H1 (cell line): ENCODE results near the gene WDR59. TPM values are rescaled to one million over a fixed set of nuclear protein-coding genes. Genes with fewer than 3 reads are reported as not detected.

Source experiments
- CTCF ChIA-PET: fragments of 300-600 bp; sonication (Branson Sonifier 250); formaldehyde crosslinking; loops from one replicate; lab custom pipeline; 2021; ENCODE audit not compliant: partially characterized antibody; lab: Charles Lee
- POLR2A ChIA-PET: fragments of 300-600 bp; sonication (Branson Sonifier 250); formaldehyde crosslinking; loops from one replicate; lab custom pipeline; 2021; ENCODE audit warnings: inconsistent platforms; ENCODE audit not compliant: partially characterized antibody; lab: Charles Lee
- DNase-seq, 2 experiments: peaks; one replicate each; pipeline versions ENCODE4 v3.0.0 to v3.0.0-alpha.2; 2010 to 2022; ENCODE audit warnings: low spot score in 2 of 2, low read depth in 1 of 2, mixed read lengths in 1 of 2
- FAIRE-seq: peaks from 2 replicates; lab custom pipeline; 2011; peaks lifted over from hg19 to GRCh38; lab: Jason Lieb, UNC
- H2AFZ ChIP-seq: 2 replicates; pipeline ENCODE4 v1.8.1; 2012; ENCODE audit warnings: low read length, inconsistent platforms
- H2AK5ac ChIP-seq: 2 replicates; pipeline ENCODE4 v1.6.1; 2013; ENCODE audit warnings: low read depth, low read length
- H2BK120ac ChIP-seq: replicated peaks from 2 replicates; pipeline ENCODE3; 2013; ENCODE audit warnings: low read depth, low read length, inconsistent platforms
- H2BK12ac ChIP-seq: 2 replicates; pipeline ENCODE4 v1.6.1; 2013; ENCODE audit warnings: low read depth, low read length
- H2BK15ac ChIP-seq: 2 replicates; pipeline ENCODE4 v1.6.1; 2013; ENCODE audit warnings: low read length
- H2BK20ac ChIP-seq: 2 replicates; pipeline ENCODE4 v1.6.1; 2013; ENCODE audit warnings: low read length
- H2BK5ac ChIP-seq: 2 replicates; pipeline ENCODE4 v1.6.1; 2013; ENCODE audit warnings: low read depth, low read length
- H3K14ac ChIP-seq: 2 replicates; pipeline ENCODE4 v1.6.1; 2013; ENCODE audit warnings: inconsistent platforms; ENCODE audit not compliant: insufficient read length
- H3K18ac ChIP-seq: 2 replicates; pipeline ENCODE4 v1.6.1; 2013; ENCODE audit warnings: low read length; ENCODE audit errors: extremely low read depth
- H3K23ac ChIP-seq: 2 replicates; pipeline ENCODE4 v1.6.1; 2013; ENCODE audit warnings: inconsistent platforms; ENCODE audit not compliant: insufficient read length
- H3K23me2 ChIP-seq: 2 replicates; pipeline ENCODE4 v1.6.1; 2013; ENCODE audit warnings: low read depth, low read length
- H3K27ac ChIP-seq: 2 replicates; pipeline ENCODE4 v1.6.1; 2011; ENCODE audit warnings: low read depth, low read length, inconsistent platforms
- H3K27me3 ChIP-seq, 4 experiments: replicated peaks in 1 of 4; 1 replicate in 1 of 4; 2 replicates in 3 of 4; pipeline versions ENCODE4 v1.6.1 to v1.8.1; 2011 to 2013; ENCODE audit warnings: low read length in 3 of 4, mild to moderate bottlenecking in 3 of 4, inconsistent platforms in 2 of 4, mixed read lengths in 2 of 4, moderate library complexity in 1 of 4; ENCODE audit not compliant: control insufficient read depth in 3 of 4, insufficient read depth in 3 of 4; ENCODE audit errors: extremely low read depth in 1 of 4
- H3K36me3 ChIP-seq, 4 experiments: 2 replicates each; pipeline versions ENCODE4 v1.6.1 to v1.8.1; 2011 to 2013; ENCODE audit warnings: mild to moderate bottlenecking in 4 of 4, low read length in 3 of 4, moderate library complexity in 2 of 4, control low read depth in 1 of 4, inconsistent platforms in 1 of 4; ENCODE audit not compliant: insufficient read depth in 4 of 4, control insufficient read depth in 2 of 4
- H3K4ac ChIP-seq: replicated peaks from 2 replicates; pipeline ENCODE3; 2013; ENCODE audit warnings: low read length, low read depth, mixed read lengths, inconsistent platforms; ENCODE audit not compliant: insufficient read length
- H3K4me1 ChIP-seq, 4 experiments: replicated peaks in 1 of 4; 1 replicate in 1 of 4; 2 replicates in 3 of 4; pipeline versions ENCODE4 v1.6.1 to v1.8.1; 2011 to 2013; ENCODE audit warnings: low read length in 3 of 4, inconsistent platforms in 2 of 4, mixed read lengths in 1 of 4; ENCODE audit not compliant: insufficient read depth in 4 of 4, control insufficient read depth in 3 of 4
- H3K4me2 ChIP-seq, 2 experiments: 2 replicates each; pipeline versions ENCODE4 v1.6.1 to v1.8.1; 2011 to 2013; ENCODE audit warnings: low read depth in 2 of 2, low read length in 2 of 2, control low read depth in 1 of 2, inconsistent platforms in 1 of 2, mild to moderate bottlenecking in 1 of 2; ENCODE audit not compliant: insufficient read depth in 1 of 2
- H3K4me3 ChIP-seq, 4 experiments: fragments of 200-600, 300-600 bp in 1 of 4; sonication (generic), shearing (Covaris generic), sonication (Bioruptor Twin) in 1 of 4; 2 replicates each; pipeline versions ENCODE4 v1.5.1 to v1.8.1; 2011 to 2016; ENCODE audit warnings: low read length in 4 of 4, low read depth in 3 of 4, control low read depth in 2 of 4, inconsistent platforms in 2 of 4, mild to moderate bottlenecking in 2 of 4, mixed read lengths in 1 of 4, moderate library complexity in 1 of 4; ENCODE audit not compliant: insufficient read depth in 2 of 4; ENCODE audit errors: extremely low read depth in 1 of 4
- H3K56ac ChIP-seq: replicated peaks from 2 replicates; pipeline ENCODE3; 2013; ENCODE audit warnings: low read depth, mild to moderate bottlenecking, mixed read lengths, low read length, inconsistent platforms; ENCODE audit not compliant: insufficient read length
- H3K79me1 ChIP-seq: 2 replicates; pipeline ENCODE4 v1.6.1; 2013; ENCODE audit warnings: low read depth, low read length, control low read depth
- H3K79me2 ChIP-seq, 2 experiments: 2 replicates each; pipeline versions ENCODE4 v1.6.1 to v1.8.1; 2012 to 2013; ENCODE audit warnings: low read length in 2 of 2, mild to moderate bottlenecking in 2 of 2, inconsistent platforms in 1 of 2; ENCODE audit not compliant: insufficient read depth in 2 of 2, control insufficient read depth in 1 of 2
- H3K9ac ChIP-seq, 4 experiments: replicated peaks in 1 of 4; 1 replicate in 1 of 4; 2 replicates in 3 of 4; pipeline versions ENCODE4 v1.6.1 to v1.8.1; 2011 to 2013; ENCODE audit warnings: low read depth in 3 of 4, low read length in 3 of 4, control low read depth in 2 of 4, mild to moderate bottlenecking in 2 of 4, moderate library complexity in 2 of 4, inconsistent platforms in 1 of 4; ENCODE audit errors: extremely low read depth in 1 of 4
- H3K9me3 ChIP-seq, 2 experiments: 2 replicates each; pipeline versions ENCODE4 v1.6.1 to v1.8.1; 2012 to 2013; ENCODE audit warnings: mild to moderate bottlenecking in 2 of 2, moderate library complexity in 2 of 2, control low read depth in 1 of 2, inconsistent platforms in 1 of 2, low read depth in 1 of 2, low read length in 1 of 2, mixed read lengths in 1 of 2; ENCODE audit not compliant: insufficient read depth in 2 of 2
- H4K20me1 ChIP-seq, 2 experiments: replicated peaks in 1 of 2; 2 replicates each; pipeline versions ENCODE3 to v1.8.1; 2011 to 2013; ENCODE audit warnings: inconsistent platforms in 2 of 2, low read length in 2 of 2, mild to moderate bottlenecking in 1 of 2; ENCODE audit not compliant: insufficient read depth in 2 of 2, control insufficient read depth in 1 of 2
- H4K5ac ChIP-seq: 2 replicates; pipeline ENCODE4 v1.6.1; 2013; ENCODE audit warnings: low read length, low read depth, mixed read lengths, inconsistent platforms; ENCODE audit not compliant: insufficient read length
- H4K8ac ChIP-seq: 2 replicates; pipeline ENCODE4 v1.8.0; 2013; ENCODE audit warnings: mild to moderate bottlenecking, moderate library complexity, low read length, inconsistent platforms; ENCODE audit not compliant: insufficient read depth; ENCODE audit errors: extremely low read depth
- H4K91ac ChIP-seq: replicated peaks from 2 replicates; pipeline ENCODE3; 2013; ENCODE audit warnings: low read length, mixed read lengths, inconsistent platforms; ENCODE audit not compliant: insufficient read length
- NANOG ChIP-seq: IDR thresholded peaks from 2 replicates; pipeline ENCODE4 v1.6.1; 2011; ENCODE audit warnings: low read length, low read depth, mild to moderate bottlenecking, inconsistent platforms; ENCODE audit not compliant: insufficient read depth, poor library complexity, severe bottlenecking
- WGBS, 2 experiments: shearing (Covaris generic) in 1 of 2; methylation state at CpG; one replicate each; pipeline versions ENCODE4 v1.1.6 to v1.1.7; 2013 to 2015; ENCODE audit warnings: low lambda C conversion rate in 2 of 2, mixed read lengths in 2 of 2, inconsistent platforms in 1 of 2, low coverage in 1 of 2, missing lambda C conversion rate in 1 of 2; ENCODE audit not compliant: insufficient replicate concordance in 2 of 2, insufficient coverage in 1 of 2, insufficient read length in 1 of 2; ENCODE audit errors: extremely low coverage in 1 of 2, missing lambda C conversion rate in 1 of 2; 5-methylcytosine and 5-hydroxymethylcytosine counted together
- polyA plus RNA-seq, 7 experiments: library from polyadenylated mRNA; depleted of rRNA in 3 of 7; stranded (reverse) in 5 of 7; unstranded in 2 of 7; fragments of >200 nt in 5 of 7; fragments of 200-250 nt in 2 of 7; gene quantifications; 1 replicate in 5 of 7; 2 replicates in 1 of 7; 4 replicates in 1 of 7; pipeline versions ENCODE4 v1.2.1 to v1.2.3, GENCODE V29; 2011 to 2013; ENCODE audit warnings: missing spikeins in 2 of 7, mixed read lengths in 2 of 7
- total RNA-seq: library from RNA; stranded (reverse); fragmentation: NEBNext Ultra II Directional; extraction: Animal tissue kit (Norgen Biotek cat#: 25700); gene quantifications from 2 replicates; pipeline ENCODE4 v1.2.1, GENCODE V29; 2021

The WDR59 gene
- total and polyA plus RNA-seq, 2 of the 8 experiments (the other 6 are each of a cell fraction or from before 2014, with no cell fraction given): 84.2 to 124 TPM

GRCh38 chr16:74888232-74888862 is 96.6 kb downstream of the WDR59 start:
- Histone ChIP-seq H2BK120ac (no peak overlapping the region), H3K4me1 (no peaks in the 10 kb centered on the region), H2AK5ac (no peak overlapping the region), H2BK5ac (no peak overlapping the region), H3K23ac (no peak overlapping the region), H4K8ac (no peak overlapping the region), H3K56ac (no peak overlapping the region), H3K14ac (no peak overlapping the region), H3K9me3 (no peaks in the 10 kb centered on the region), H2AFZ (no peak overlapping the region), H3K79me2 (no peaks in the 10 kb centered on the region), H4K20me1 (no peaks in the 10 kb centered on the region), H2BK15ac (no peak overlapping the region), H4K91ac (no peak overlapping the region), H2BK20ac (no peak overlapping the region), H3K18ac (no peak overlapping the region), H3K27ac (no peak overlapping the region), H3K23me2 (no peaks in the 10 kb centered on the region), H4K5ac (no peak overlapping the region), H3K4ac (no peak overlapping the region), H3K4me2 (no peak overlapping the region), H2BK12ac (no peak overlapping the region), H3K4me3 (no peak overlapping the region), H3K79me1 (no peaks in the 10 kb centered on the region), H3K36me3 (peaks cover 7 to 83% (median 43%) of the 10 kb centered on the region in 4 experiments), H3K27me3 (no peaks in the 10 kb centered on the region), H3K9ac (no peak overlapping the region)
- FAIRE-seq (no peak), DNase-seq (no peak)
- ChIA-PET CTCF (no interaction called here), POLR2A (interaction anchor here (1.0 kb wide), 1 partner anchor 32 kb away, joined by 3 read pairs; no protein-coding TSS in a partner anchor)
- no peak for TF ChIP-seq NANOG
- 92% methylated on average over 13 of the region's 13 CpGs; no CpG with 5 or more reads in 1 of the 2 experiments for WGBS, 2 experiments
